HG02763 (cell line): Measurements from ENCODE around the gene PCDH15.
"Not testable (repeated sequence)": the region's sequence is repeated elsewhere in the genome, so short reads cannot be mapped to it uniquely, and the experiment has no call there.

Experiments used
- ATAC-seq: cut with Tn5 transposase; IDR thresholded peaks from one replicate; pipeline ENCODE4 v1.9.1; 2021; ENCODE audit warnings: mild to moderate bottlenecking, moderate library complexity; ENCODE audit not compliant: unreplicated experiment

PCDH15 gene

GRCh38 chr10:54002077-54002476, 799.0 kb downstream of the PCDH15 start:
- ATAC-seq, result no peak

- ATAC-seq, result no peak
These were observed 803.1 kb downstream of the PCDH15 start for GRCh38 chr10:53997953-53998352.

- ATAC-seq, result no peak
These were observed 810.2 kb downstream of the PCDH15 start for GRCh38 chr10:53990799-53991238.

- ATAC-seq, result no peak
These were observed 817.6 kb downstream of the PCDH15 start for GRCh38 chr10:53983431-53983830.

- ATAC-seq, result no peak
These were observed 820.8 kb downstream of the PCDH15 start for GRCh38 chr10:53980210-53980609.

GRCh38 chr10:53978301-53978700, 822.7 kb downstream of the PCDH15 start:
- ATAC-seq, result no peak

- ATAC-seq, result no peak
These were observed 823.8 kb downstream of the PCDH15 start for GRCh38 chr10:53977267-53977666.

GRCh38 chr10:53957401-53957800, 843.6 kb downstream of the PCDH15 start:
- no peak for ATAC-seq

- ATAC-seq, result no peak
These were observed 845.9 kb downstream of the PCDH15 start for GRCh38 chr10:53955091-53955490.

- ATAC-seq, result no peak
These were observed 848.1 kb downstream of the PCDH15 start for GRCh38 chr10:53952698-53953630.

- ATAC-seq, result no peak
These were observed 861.4 kb downstream of the PCDH15 start for GRCh38 chr10:53939654-53940053.

- no peak for ATAC-seq
These were observed 870.4 kb downstream of the PCDH15 start for GRCh38 chr10:53930648-53931047.

GRCh38 chr10:53924051-53924700, 876.9 kb downstream of the PCDH15 start:
- ATAC-seq, result not testable (repeated sequence)

- no peak for ATAC-seq
These were observed 882.3 kb downstream of the PCDH15 start for GRCh38 chr10:53918755-53919154.

- no peak for ATAC-seq
These were observed 891.2 kb downstream of the PCDH15 start for GRCh38 chr10:53909791-53910190.

GRCh38 chr10:53904506-53905241, 896.4 kb downstream of the PCDH15 start:
- no peak for ATAC-seq

- no peak for ATAC-seq
These were observed 897.3 kb downstream of the PCDH15 start for GRCh38 chr10:53903756-53904155.

- ATAC-seq, result no peak
These were observed 901.4 kb downstream of the PCDH15 start for GRCh38 chr10:53899463-53900160.

- no peak for ATAC-seq
These were observed 902.5 kb downstream of the PCDH15 start for GRCh38 chr10:53898532-53898931.

- no peak for ATAC-seq
These were observed 906.9 kb downstream of the PCDH15 start for GRCh38 chr10:53894145-53894544.

- ATAC-seq, result no peak
These were observed 908.0 kb downstream of the PCDH15 start for GRCh38 chr10:53893061-53893460.
